ENCODE measurements around the gene KIF21B.

KIF21B gene

GRCh38 chr1:201042779-201043461 is 19.4 kb upstream of the KIF21B start:
- DNase-seq (ENCODE audit: low spot score) = peak; percentile 65

GRCh38 chr1:201041011-201041410 is 17.5 kb upstream of the KIF21B start:
- no peak for DNase-seq (ENCODE audit: low spot score)

GRCh38 chr1:201039876-201040275 is 16.4 kb upstream of the KIF21B start:
- DNase-seq (ENCODE audit: low spot score) = no peak

- no peak for DNase-seq (ENCODE audit: low spot score)
Observed at GRCh38 chr1:201039418-201039817, 15.9 kb upstream of the KIF21B start.

- no peak for DNase-seq (ENCODE audit: low spot score)
Observed at GRCh38 chr1:201038186-201038876, 14.8 kb upstream of the KIF21B start.

GRCh38 chr1:201036188-201036842 is 12.8 kb upstream of the KIF21B start:
- DNase-seq (ENCODE audit: low spot score) = no peak

GRCh38 chr1:201034671-201035070 is 11.2 kb upstream of the KIF21B start:
- DNase-seq (ENCODE audit: low spot score) = no peak

- no peak for DNase-seq (ENCODE audit: low spot score)
Observed at GRCh38 chr1:201032408-201032807, 8.9 kb upstream of the KIF21B start.

GRCh38 chr1:201028461-201028889 is 5.0 kb upstream of the KIF21B start:
- DNase-seq (ENCODE audit: low spot score) = no peak

- peak; percentile 31 for DNase-seq (ENCODE audit: low spot score)
Observed at GRCh38 chr1:201026836-201027235, 3.3 kb upstream of the KIF21B start.

GRCh38 chr1:201026234-201026633 is 2.7 kb upstream of the KIF21B start:
- DNase-seq (ENCODE audit: low spot score) = no peak

- peak; percentile 45 for DNase-seq (ENCODE audit: low spot score)
Observed at GRCh38 chr1:201025571-201026002, 2.1 kb upstream of the KIF21B start.

GRCh38 chr1:201024625-201024998 is 1.1 kb upstream of the KIF21B start:
- no peak for DNase-seq (ENCODE audit: low spot score)

GRCh38 chr1:201023920-201024624 is 558 bp upstream of the KIF21B start:
- DNase-seq (ENCODE audit: low spot score) = no peak

GRCh38 chr1:201022820-201023516 is 546 bp downstream of the KIF21B start:
- DNase-seq (ENCODE audit: low spot score) = peak; percentile 45

- no peak for DNase-seq (ENCODE audit: low spot score)
Observed at GRCh38 chr1:201022493-201022819, 1.1 kb downstream of the KIF21B start.

- DNase-seq (ENCODE audit: low spot score) = peak; percentile 50
Observed at GRCh38 chr1:201021630-201022492, 1.7 kb downstream of the KIF21B start.

- DNase-seq (ENCODE audit: low spot score) = peak; percentile 66
Observed at GRCh38 chr1:201020721-201021629, 2.5 kb downstream of the KIF21B start.

- peak; percentile 63 for DNase-seq (ENCODE audit: low spot score)
Observed at GRCh38 chr1:201020040-201020591, 3.4 kb downstream of the KIF21B start.

All from germinal center (tissue), 1 donor.